ENCODE results near the gene DYNLRB2. TPM values are rescaled to one million over a fixed set of nuclear protein-coding genes. Genes with fewer than 3 reads are reported as not detected.

DYNLRB2 gene
- total RNA-seq, 2 experiments from 2014 or later: not detected

DNA sequence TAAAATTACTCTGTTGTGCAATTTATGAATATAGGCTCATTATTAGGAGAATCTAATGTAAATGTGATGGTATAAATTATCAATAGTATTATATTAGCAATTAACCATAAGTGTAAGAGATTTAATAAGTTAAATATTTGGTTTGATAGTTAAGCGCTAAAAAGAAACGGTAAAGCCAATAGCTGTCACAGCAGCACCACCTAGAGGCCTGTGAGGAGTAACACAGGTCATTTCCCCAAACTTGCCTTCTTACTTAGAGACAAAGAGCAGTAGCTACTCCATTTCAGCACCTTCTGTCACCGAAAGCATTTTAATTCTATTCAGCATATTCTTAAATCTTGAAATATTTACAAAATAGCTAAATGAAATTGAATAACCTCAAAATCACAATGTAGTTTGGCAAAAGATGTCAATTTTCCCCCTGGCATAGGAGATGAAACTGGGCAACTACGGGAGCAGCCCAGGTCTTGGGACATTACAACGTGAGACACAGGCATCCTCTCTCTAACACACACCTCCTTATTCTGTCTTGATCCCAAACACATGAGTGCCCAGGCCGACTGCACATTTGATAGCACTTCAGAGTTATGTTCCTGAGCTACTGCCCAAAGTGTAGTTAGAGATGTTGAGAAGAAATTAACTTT is 14.3 kb upstream of the DYNLRB2 start:
- Mint-ChIP-seq H3K4me1 (peaks cover 4% of the 10 kb centered on the region), H3K4me3 (no peak overlapping the region), H3K27me3 (peaks cover 28% of the 10 kb centered on the region), H3K36me3 (no peaks in the 10 kb centered on the region), H3K9me3 (no peaks in the 10 kb centered on the region), H3K27ac (no peak overlapping the region)
- ATAC-seq (ENCODE audit: low read depth) (peak; percentile 56), DNase-seq (peak; percentile 43)
- POLR2A ChIA-PET: interaction anchor here (0.9 to 1.9 kb wide), 2 partner anchors 14 to 54 kb away, joined by 3 to 8 read pairs; no protein-coding TSS in a partner anchor

DNA sequence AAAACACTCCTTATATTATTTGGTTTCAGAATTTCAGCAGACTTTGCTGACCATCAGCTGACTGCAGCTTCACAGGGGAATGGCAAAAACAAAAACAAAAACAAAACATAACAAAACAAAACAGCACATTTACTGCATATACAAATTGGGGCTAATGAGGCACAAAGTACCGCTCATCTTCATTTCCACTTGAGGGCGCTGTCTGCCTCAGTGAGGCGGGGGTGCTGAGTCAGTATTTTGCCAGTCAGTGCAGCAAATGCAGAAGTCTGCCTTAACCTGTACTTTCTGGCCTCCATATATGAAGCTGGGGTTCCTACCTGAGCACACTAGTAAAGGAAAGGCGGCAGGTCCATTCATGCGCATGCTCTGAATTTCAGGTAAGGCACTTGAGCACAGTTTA is 13.5 kb upstream of the DYNLRB2 start:
- POLR2A ChIA-PET: interaction anchor here (0.9 to 1.9 kb wide), 2 partner anchors 13 to 53 kb away, joined by 3 to 8 read pairs; no protein-coding TSS in a partner anchor
- Mint-ChIP-seq H3K27me3 (peaks cover 26% of the 10 kb centered on the region), H3K9me3 (no peaks in the 10 kb centered on the region), H3K36me3 (no peaks in the 10 kb centered on the region), H3K4me1 (peaks cover 4% of the 10 kb centered on the region), H3K27ac (no peak overlapping the region), H3K4me3 (no peak overlapping the region)
- ATAC-seq (ENCODE audit: low read depth): peak; percentile 81
- DNase-seq: peak; percentile 61

DNA sequence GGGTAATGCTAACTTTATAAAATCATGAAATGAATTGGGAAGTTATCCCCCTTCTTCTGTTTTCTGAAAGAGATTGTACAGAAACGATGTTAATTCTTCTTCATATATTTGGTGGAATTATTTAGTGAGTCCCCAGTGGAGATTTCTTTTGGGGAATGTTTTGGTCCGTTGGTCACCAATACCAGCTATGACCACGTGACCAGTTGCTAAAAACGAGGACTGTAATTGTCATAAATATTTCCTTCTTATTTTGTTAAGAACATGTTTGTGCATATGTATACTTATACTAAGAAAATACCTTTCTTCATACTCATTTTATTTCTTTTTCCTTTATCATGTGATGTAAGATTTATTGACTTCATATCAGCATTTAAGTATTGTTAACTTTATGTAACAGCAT is 10.3 kb upstream of the DYNLRB2 start:
- no peaks in the 10 kb centered on the region for H3K36me3 Mint-ChIP-seq
- no peaks in the 10 kb centered on the region for H3K9me3 Mint-ChIP-seq
- peaks cover 43% of the 10 kb centered on the region for H3K27me3 Mint-ChIP-seq
- H3K4me1 Mint-ChIP-seq: peaks cover 4% of the 10 kb centered on the region
- DNase-seq (no peak), ATAC-seq (ENCODE audit: low read depth) (no peak)
- POLR2A ChIA-PET: no interaction called here
- no peak overlapping the region for H3K27ac Mint-ChIP-seq
- H3K4me3 Mint-ChIP-seq: no peak overlapping the region

DNA sequence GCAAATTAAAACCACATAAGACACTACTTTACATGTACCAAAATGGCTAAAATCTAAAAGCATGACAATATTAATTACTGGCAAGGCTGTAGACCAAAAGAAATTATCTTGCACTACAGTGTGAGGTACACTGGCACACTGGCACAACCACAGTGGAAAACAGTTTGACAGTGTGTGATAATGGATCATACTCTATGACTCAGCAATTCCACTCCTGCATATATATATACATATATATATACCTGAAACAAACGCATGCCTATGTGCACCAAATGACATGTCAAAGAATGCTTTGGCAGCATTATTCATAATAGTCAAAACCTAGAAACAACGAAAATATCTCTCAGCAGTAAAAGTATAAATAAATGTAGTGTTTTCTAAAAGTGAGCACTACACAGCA is 4.6 kb upstream of the DYNLRB2 start:
- H3K27me3 Mint-ChIP-seq: peaks cover 35% of the 10 kb centered on the region
- peaks cover 12% of the 10 kb centered on the region for H3K4me1 Mint-ChIP-seq
- no peaks in the 10 kb centered on the region for H3K9me3 Mint-ChIP-seq
- H3K4me3 Mint-ChIP-seq: no peak overlapping the region
- POLR2A ChIA-PET: no interaction called here
- DNase-seq (no peak), ATAC-seq (ENCODE audit: low read depth) (no peak)
- no peak overlapping the region for H3K27ac Mint-ChIP-seq
- H3K36me3 Mint-ChIP-seq: peaks cover 6% of the 10 kb centered on the region

DNA sequence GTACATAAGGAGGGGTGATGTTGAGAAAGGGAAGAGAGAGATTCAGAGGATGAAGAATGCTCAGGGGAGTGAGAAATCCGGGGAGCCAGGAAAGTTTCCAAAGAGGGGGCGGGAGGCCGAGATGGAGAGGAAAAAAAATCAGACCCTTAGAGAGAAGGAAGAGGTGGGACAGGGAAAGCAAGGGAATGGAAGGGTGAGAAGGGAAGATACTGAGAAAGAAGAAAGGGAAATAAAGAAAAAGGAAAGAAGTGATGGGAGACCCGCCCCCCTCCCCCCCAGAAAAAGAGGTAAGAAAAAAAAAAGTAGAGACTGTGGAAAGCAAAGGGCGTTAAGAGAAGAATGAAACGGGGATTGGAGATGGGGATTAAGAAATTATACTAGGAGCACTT is 507 bp downstream of the DYNLRB2 start:
- no peak for DNase-seq
- POLR2A ChIA-PET: interaction anchor here (1.3 kb wide), 1 partner anchor 50 kb away, joined by 3 read pairs; no protein-coding TSS in a partner anchor
- Mint-ChIP-seq H3K36me3 (peaks cover 6% of the 10 kb centered on the region), H3K4me1 (peaks cover 16% of the 10 kb centered on the region), H3K4me3 (peak overlapping the region; percentile 94), H3K27me3 (peaks cover 9% of the 10 kb centered on the region), H3K27ac (peak overlapping the region; percentile 95), H3K9me3 (no peaks in the 10 kb centered on the region)
- no peak for ATAC-seq (ENCODE audit: low read depth)

DNA sequence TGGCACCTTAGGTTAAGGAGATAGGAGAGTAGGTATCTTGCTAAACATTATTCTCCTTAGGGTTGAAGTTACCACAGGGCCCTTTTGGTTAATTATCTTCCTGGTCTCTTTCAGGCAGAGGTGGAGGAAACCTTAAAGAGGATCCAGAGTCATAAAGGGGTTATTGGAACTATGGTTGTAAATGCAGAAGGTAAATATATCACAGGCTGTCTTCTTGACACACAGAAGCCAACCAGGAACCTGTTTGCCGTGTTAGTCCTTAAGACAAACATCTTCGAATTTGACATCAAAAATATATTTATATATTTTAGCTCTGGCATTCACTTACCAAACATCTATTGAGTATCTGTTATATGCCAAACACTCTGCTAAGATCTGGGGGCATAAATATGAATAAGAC is 2.4 kb downstream of the DYNLRB2 start:
- H3K9me3 Mint-ChIP-seq: no peaks in the 10 kb centered on the region
- no peak for ATAC-seq (ENCODE audit: low read depth)
- DNase-seq: no peak
- H3K36me3 Mint-ChIP-seq: peaks cover 9% of the 10 kb centered on the region
- peaks cover 32% of the 10 kb centered on the region for H3K4me1 Mint-ChIP-seq
- H3K27me3 Mint-ChIP-seq: peaks cover 9% of the 10 kb centered on the region
- H3K4me3 Mint-ChIP-seq: no peak overlapping the region
- POLR2A ChIA-PET: interaction anchor here (0.9 kb wide), 1 partner anchor 37 kb away, joined by 3 read pairs; no protein-coding TSS in a partner anchor
- no peak overlapping the region for H3K27ac Mint-ChIP-seq

DNA sequence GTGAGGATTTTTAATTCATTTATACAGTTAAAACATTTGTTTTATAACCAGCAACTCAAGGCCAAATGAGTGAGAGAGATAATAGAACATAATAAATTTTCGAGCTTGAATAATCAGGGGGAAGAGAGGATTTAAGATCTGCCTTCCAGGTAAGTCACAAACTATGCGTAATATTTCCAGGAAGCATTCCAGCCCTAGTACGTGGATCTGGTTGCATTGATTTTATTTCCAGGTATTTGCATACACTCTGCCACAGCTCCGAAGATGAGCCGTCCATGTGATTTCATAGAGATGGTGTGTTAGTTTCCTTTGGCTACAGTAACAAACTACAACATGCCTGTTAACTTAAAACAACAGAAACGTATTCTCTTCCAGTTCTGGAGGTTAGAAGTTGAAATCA is 3.5 kb downstream of the DYNLRB2 start:
- DNase-seq (no peak), ATAC-seq (ENCODE audit: low read depth) (no peak)
- Mint-ChIP-seq H3K9me3 (no peaks in the 10 kb centered on the region), H3K36me3 (peaks cover 7% of the 10 kb centered on the region), H3K4me1 (peaks cover 34% of the 10 kb centered on the region), H3K4me3 (no peak overlapping the region), H3K27me3 (peaks cover 3% of the 10 kb centered on the region), H3K27ac (no peak overlapping the region)
- POLR2A ChIA-PET: interaction anchor here (1.2 kb wide), 1 partner anchor 46 kb away, joined by 3 read pairs; no protein-coding TSS in a partner anchor

DNA sequence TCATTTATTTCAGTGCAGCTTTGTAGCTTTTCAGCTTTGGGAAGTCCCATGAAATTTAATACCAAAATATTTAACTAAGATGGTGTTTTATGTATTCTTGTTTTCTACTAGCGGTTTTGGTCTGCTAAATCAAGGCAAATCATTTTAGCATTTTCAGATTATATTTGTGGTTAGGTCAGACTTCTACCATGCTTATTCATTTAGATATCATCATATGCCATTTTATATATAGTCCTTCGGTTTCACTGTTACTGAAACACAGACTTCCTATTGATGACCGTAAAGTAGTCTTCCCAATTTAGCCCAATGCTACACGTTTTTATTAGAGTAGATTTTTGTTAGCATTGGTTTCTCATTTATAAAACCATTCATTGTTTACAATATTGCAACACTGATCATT is 5.5 kb downstream of the DYNLRB2 start:
- Mint-ChIP-seq H3K27me3 (peaks cover 3% of the 10 kb centered on the region), H3K36me3 (peaks cover 3% of the 10 kb centered on the region), H3K27ac (no peak overlapping the region), H3K4me1 (peaks cover 22% of the 10 kb centered on the region), H3K9me3 (no peaks in the 10 kb centered on the region), H3K4me3 (no peak overlapping the region)
- ATAC-seq (ENCODE audit: low read depth): no peak
- no peak for DNase-seq
- POLR2A ChIA-PET: no interaction called here

DNA sequence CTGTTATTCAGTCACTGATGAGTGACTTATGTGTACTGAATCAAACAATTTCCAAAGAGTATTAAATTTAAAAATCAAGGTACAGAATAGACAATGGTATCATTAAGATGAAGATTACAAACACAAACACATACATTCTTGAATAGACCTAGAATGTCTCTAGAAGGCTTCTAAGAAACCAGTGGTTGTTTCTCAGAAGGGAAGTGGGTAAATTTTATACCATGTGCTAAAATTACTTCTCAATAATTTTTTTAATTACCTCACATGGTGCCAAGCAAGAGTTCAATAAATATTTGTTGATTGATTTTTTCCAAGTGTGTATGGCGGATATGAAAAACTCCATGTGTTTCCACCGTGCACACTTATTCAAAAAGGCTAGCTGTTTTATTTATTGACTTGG is 6.4 kb downstream of the DYNLRB2 start:
- POLR2A ChIA-PET: interaction anchor here (1.3 kb wide), 1 partner anchor 15 kb away, joined by 4 read pairs; no protein-coding TSS in a partner anchor
- peaks cover 3% of the 10 kb centered on the region for H3K36me3 Mint-ChIP-seq
- ATAC-seq (ENCODE audit: low read depth) (peak; percentile 45), DNase-seq (no peak)
- H3K27me3 Mint-ChIP-seq: peaks cover 6% of the 10 kb centered on the region
- H3K9me3 Mint-ChIP-seq: no peaks in the 10 kb centered on the region
- H3K4me1 Mint-ChIP-seq: peaks cover 18% of the 10 kb centered on the region
- no peak overlapping the region for H3K4me3 Mint-ChIP-seq
- no peak overlapping the region for H3K27ac Mint-ChIP-seq

DNA sequence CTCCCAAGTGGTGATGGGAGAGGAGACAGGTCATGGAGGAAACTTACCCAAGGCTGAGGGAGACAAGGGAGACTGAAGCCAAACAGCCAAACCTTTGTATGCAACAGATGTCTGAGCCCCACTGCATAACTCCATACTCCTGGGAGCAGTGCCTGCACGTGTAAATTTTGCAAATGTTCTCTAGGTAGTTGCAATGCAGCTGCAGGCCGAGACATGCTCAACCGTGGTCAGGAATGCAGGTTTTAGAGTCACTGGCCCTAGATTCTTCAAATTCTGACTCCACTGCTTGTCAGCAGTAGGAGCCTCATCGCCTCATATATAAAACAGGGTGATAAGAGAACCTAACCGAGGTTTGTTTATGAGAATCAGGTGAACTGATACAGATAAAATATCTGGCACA is 11.5 kb downstream of the DYNLRB2 start:
- DNase-seq: no peak
- Mint-ChIP-seq H3K9me3 (no peaks in the 10 kb centered on the region), H3K36me3 (peaks cover 3% of the 10 kb centered on the region), H3K27me3 (peaks cover 8% of the 10 kb centered on the region), H3K4me1 (peaks cover 26% of the 10 kb centered on the region), H3K27ac (no peak overlapping the region), H3K4me3 (no peak overlapping the region)
- ATAC-seq (ENCODE audit: low read depth): no peak
- POLR2A ChIA-PET: no interaction called here

DNA sequence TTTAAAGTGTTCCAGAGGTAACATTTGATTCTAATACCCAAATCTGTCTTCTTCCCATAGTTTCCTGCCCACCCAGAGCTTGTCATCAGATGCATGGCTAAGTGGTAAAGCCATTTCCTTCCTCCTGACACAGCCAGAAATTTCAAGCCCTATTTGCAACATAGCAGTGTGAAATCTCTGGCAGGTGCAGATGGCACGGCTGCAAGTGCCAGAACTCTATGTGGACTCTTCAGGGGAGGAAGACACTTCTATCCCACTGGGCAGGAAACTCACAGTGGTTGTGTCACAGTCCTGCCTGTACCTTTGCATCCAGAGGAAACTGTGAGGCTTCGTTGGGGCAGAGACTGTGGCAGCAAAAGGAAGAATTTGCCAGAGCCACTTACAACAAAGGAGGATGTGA is 13.2 kb downstream of the DYNLRB2 start:
- Mint-ChIP-seq H3K9me3 (no peaks in the 10 kb centered on the region), H3K4me3 (peak overlapping the region; percentile 22), H3K27ac (no peak overlapping the region), H3K36me3 (no peaks in the 10 kb centered on the region), H3K27me3 (peaks cover 4% of the 10 kb centered on the region), H3K4me1 (peaks cover 17% of the 10 kb centered on the region)
- peak; percentile 67 for ATAC-seq (ENCODE audit: low read depth)
- POLR2A ChIA-PET: interaction anchor here (1.4 to 1.8 kb wide), 2 partner anchors 10 to 27 kb away, joined by 3 to 4 read pairs; no protein-coding TSS in a partner anchor
- no peak for DNase-seq

DNA sequence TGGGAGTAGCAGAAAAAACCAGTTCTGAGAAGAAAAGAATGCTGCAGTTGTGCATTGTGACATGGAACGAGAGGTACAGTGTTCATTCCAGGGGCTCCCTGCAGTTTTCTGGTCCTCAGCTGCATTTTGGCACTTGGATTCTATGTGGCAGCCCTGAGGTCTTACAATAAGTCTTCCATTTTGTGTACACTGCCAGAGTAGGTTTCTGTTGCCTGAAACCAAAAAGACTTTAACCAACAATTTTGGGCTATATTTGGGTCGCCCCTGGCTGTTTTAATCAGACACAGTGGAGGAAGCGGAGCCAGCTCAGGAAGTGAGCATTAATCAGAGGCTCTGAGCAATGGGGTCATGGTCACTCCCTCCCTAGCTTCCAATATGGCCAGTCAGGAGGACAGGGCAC is 15.7 kb downstream of the DYNLRB2 start:
- Mint-ChIP-seq H3K36me3 (no peaks in the 10 kb centered on the region), H3K9me3 (no peaks in the 10 kb centered on the region), H3K4me3 (no peak overlapping the region), H3K4me1 (peaks cover 17% of the 10 kb centered on the region), H3K27me3 (peaks cover 4% of the 10 kb centered on the region), H3K27ac (peak overlapping the region; percentile 8)
- POLR2A ChIA-PET: no interaction called here
- ATAC-seq (ENCODE audit: low read depth) (no peak), DNase-seq (no peak)

DNA sequence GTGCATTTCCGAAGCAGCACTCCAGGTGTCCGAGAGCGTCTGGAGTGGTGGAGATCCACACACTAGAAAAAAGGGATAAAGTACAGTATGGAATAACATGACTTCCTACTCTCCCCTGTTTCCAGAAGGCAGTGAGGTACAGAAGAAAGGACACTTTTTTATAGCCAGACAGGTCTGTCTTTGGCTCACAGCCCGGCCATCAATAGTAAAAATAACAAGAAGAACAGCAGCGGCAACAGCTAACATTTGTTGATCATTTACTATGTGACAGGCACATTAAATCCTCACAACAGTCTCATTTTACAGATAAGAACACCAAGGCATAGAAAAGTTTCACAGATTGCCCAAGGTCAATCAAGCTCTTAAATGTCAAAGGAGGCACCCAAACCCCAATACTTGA is 16.2 kb downstream of the DYNLRB2 start:
- Mint-ChIP-seq H3K36me3 (no peaks in the 10 kb centered on the region), H3K4me1 (peaks cover 17% of the 10 kb centered on the region), H3K4me3 (no peak overlapping the region), H3K27me3 (peaks cover 2% of the 10 kb centered on the region), H3K27ac (no peak overlapping the region), H3K9me3 (no peaks in the 10 kb centered on the region)
- ATAC-seq (ENCODE audit: low read depth) (no peak), DNase-seq (no peak)
- POLR2A ChIA-PET: no interaction called here

DNA sequence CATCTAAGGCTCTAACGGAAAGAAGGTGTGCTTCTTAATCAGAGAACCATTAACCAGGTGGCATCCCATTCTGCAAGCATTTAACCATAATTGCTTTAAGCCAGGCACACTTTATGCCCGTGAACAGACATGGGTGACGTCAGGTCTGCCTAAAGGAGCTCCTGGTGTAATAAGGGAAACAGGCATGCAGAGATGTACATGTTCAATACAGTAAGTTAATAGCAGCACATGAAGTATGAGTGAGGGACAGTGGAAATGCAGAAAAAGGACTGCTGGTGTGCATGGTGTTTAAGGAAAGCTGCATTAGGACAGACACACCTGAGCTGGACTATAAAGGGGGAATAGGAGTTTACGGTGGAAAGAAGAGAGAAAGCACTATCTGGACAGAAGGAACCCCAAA is 18.6 kb downstream of the DYNLRB2 start:
- H3K4me1 Mint-ChIP-seq: peaks cover 10% of the 10 kb centered on the region
- POLR2A ChIA-PET: no interaction called here
- no peak overlapping the region for H3K27ac Mint-ChIP-seq
- H3K9me3 Mint-ChIP-seq: no peaks in the 10 kb centered on the region
- H3K4me3 Mint-ChIP-seq: no peak overlapping the region
- ATAC-seq (ENCODE audit: low read depth) (no peak), DNase-seq (no peak)
- H3K27me3 Mint-ChIP-seq: peaks cover 1% of the 10 kb centered on the region
- no peaks in the 10 kb centered on the region for H3K36me3 Mint-ChIP-seq

Data from activated naive CD8-positive, alpha-beta T cell treated with anti-CD3 and anti-CD28 coated beads, Interleukin-2, amount 10 ng/mL, durations not matched to agents 7 days and 5 days (primary cell).